Measurements from ENCODE around the gene MYOCOS. TPM values are rescaled to one million over a fixed set of nuclear protein-coding genes. Genes with fewer than 3 reads are reported as not detected.
"Not testable (repeated sequence)": the region's sequence is repeated elsewhere in the genome, so short reads cannot be mapped to it uniquely, and the experiment has no call there.

MYOCOS gene
- total and polyA plus RNA-seq, 2 donors (not counting 3 experiments of a cell fraction or from before 2014, with no cell fraction given): not detected

- BruUV-seq (replicated peaks): no TSS peak
- intact Hi-C loops (cut with micrococcal nuclease): no loop called here
- no peak overlapping the region for H3K9ac ChIP-seq (replicated peaks; ENCODE audit: extremely low read depth, insufficient read depth, low read length)
- H2AFZ ChIP-seq (ENCODE audit: low read depth, low read length): no peak overlapping the region
- no peaks in the 10 kb centered on the region for H3K9me3 ChIP-seq (replicated peaks; ENCODE audit: control insufficient read depth, insufficient read depth, low read length)
- FAIRE-seq: no peak
- no peaks in the 10 kb centered on the region for H4K20me1 ChIP-seq (replicated peaks; ENCODE audit: control insufficient read depth, extremely low read depth, insufficient read depth, low read length)
- dilution Hi-C loops (cut with MboI; ENCODE audit: extremely low pct_ligation_motif_present, low sequenced_read_pairs): no loop called here
- H3K4me3 ChIP-seq (replicated peaks in 1 of 3; ENCODE audit: insufficient read depth in 1 of 3, low read depth in 1 of 3, low read length in 3 of 3): no peak overlapping the region
- H3K27ac ChIP-seq (ENCODE audit: insufficient read depth, low read depth, low read length): no peak overlapping the region
- no peaks in the 10 kb centered on the region for H3K27me3 ChIP-seq (ENCODE audit: control insufficient read depth in 2 of 2, insufficient read depth in 2 of 2, low read length in 2 of 2)
- H3K4me1 ChIP-seq (ENCODE audit: control insufficient read depth, extremely low read depth, insufficient read depth, low read length): no peaks in the 10 kb centered on the region
- TF ChIP-seq FOS (IDR thresholded peaks at IDR 0.05; ENCODE audit: borderline replicate concordance, insufficient read depth, low read length) (no peak), POLR2A (IDR thresholded peaks at IDR 0.05; ENCODE audit: low read depth, low read length) (no peak), CTCF (IDR thresholded peaks at IDR 0.05; ENCODE audit: extremely low read depth in 1 of 2, insufficient read depth in 1 of 2, low read depth in 1 of 2, low read length in 2 of 2) (no peak), JUN (IDR thresholded peaks at IDR 0.05; ENCODE audit: borderline replicate concordance, insufficient read depth, insufficient read length, low read depth) (no peak), EZH2 (IDR thresholded peaks at IDR 0.05; ENCODE audit: borderline replicate concordance, low read depth, low read length, severe bottlenecking) (no peak), POLR2AphosphoS5 (IDR thresholded peaks at IDR 0.05; ENCODE audit: insufficient read depth, low read depth, low read length) (no peak), MAX (IDR thresholded peaks at IDR 0.05; ENCODE audit: insufficient read depth, insufficient read length) (no peak), GATA2 (IDR thresholded peaks at IDR 0.05; ENCODE audit: insufficient read depth, insufficient read length, low read depth, low read length) (no peak)
- no peaks in the 10 kb centered on the region for H3K9me1 ChIP-seq (replicated peaks; ENCODE audit: control insufficient read depth, extremely low read depth, insufficient read depth, low read length)
- H3K79me2 ChIP-seq (ENCODE audit: control insufficient read depth, insufficient read depth, low read length): no peaks in the 10 kb centered on the region
- no peak overlapping the region for H3K4me2 ChIP-seq (ENCODE audit: insufficient read depth, low read length)
- CTCF ChIA-PET: no interaction called here
- DNase-seq (ENCODE audit: low read depth, low spot score): no peak
- POLR2A ChIA-PET: no interaction called here
- no peaks in the 10 kb centered on the region for H3K36me3 ChIP-seq (ENCODE audit: control insufficient read depth in 2 of 2, extremely low read depth in 1 of 2, insufficient read depth in 2 of 2, low read length in 2 of 2)
Observed at GRCh38 chr1:171600862-171601261, 21.2 kb upstream of the MYOCOS start.

- H3K79me2 ChIP-seq (ENCODE audit: control insufficient read depth, insufficient read depth, low read length); H3K36me3 ChIP-seq (ENCODE audit: control insufficient read depth in 2 of 2, extremely low read depth in 1 of 2, insufficient read depth in 2 of 2, low read length in 2 of 2); H3K9ac ChIP-seq (replicated peaks; ENCODE audit: extremely low read depth, insufficient read depth, low read length); H3K9me1 ChIP-seq (replicated peaks; ENCODE audit: control insufficient read depth, extremely low read depth, insufficient read depth, low read length); H3K4me2 ChIP-seq (ENCODE audit: insufficient read depth, low read length); H3K9me3 ChIP-seq (replicated peaks; ENCODE audit: control insufficient read depth, insufficient read depth, low read length); H3K4me3 ChIP-seq (replicated peaks in 1 of 3; ENCODE audit: insufficient read depth in 1 of 3, low read depth in 1 of 3, low read length in 3 of 3); POLR2A ChIA-PET; H3K27me3 ChIP-seq (ENCODE audit: control insufficient read depth in 2 of 2, insufficient read depth in 2 of 2, low read length in 2 of 2); FAIRE-seq; DNase-seq (ENCODE audit: low read depth, low spot score); BruUV-seq (replicated peaks); H3K27ac ChIP-seq (ENCODE audit: insufficient read depth, low read depth, low read length); H4K20me1 ChIP-seq (replicated peaks; ENCODE audit: control insufficient read depth, extremely low read depth, insufficient read depth, low read length); dilution Hi-C loops (cut with MboI; ENCODE audit: extremely low pct_ligation_motif_present, low sequenced_read_pairs); H2AFZ ChIP-seq (ENCODE audit: low read depth, low read length); H3K4me1 ChIP-seq (ENCODE audit: control insufficient read depth, extremely low read depth, insufficient read depth, low read length); intact Hi-C loops (cut with micrococcal nuclease): not testable (repeated sequence)
- CTCF ChIA-PET: interaction anchor here (0.6 kb wide), 1 partner anchor 381 kb away, joined by 3 read pairs; no protein-coding TSS in a partner anchor
Observed at GRCh38 chr1:171603042-171603441, 19.0 kb upstream of the MYOCOS start.
